Natural killer cell (primary cell): ENCODE results near the gene SLC10A6. TPM values are rescaled to one million over a fixed set of nuclear protein-coding genes. Genes with fewer than 3 reads are reported as not detected.

Experiments
- ATAC-seq, 3 donors: fragments of 150-1000 bp in 2 of 3; fragments of 200-7000 bp in 1 of 3; cut with Tn5 transposase; 1 replicate in 1 of 3; 2 replicates in 2 of 3; pipeline ENCODE4 v1.10.0; 2021; ENCODE audit warnings: mild to moderate bottlenecking in 2 of 3, moderate library complexity in 2 of 3
- DNase-seq, 2 donors: peaks; one replicate each; pipeline versions ENCODE4 v3.0.0 to v3.0.0-alpha.2; 2013 to 2021; ENCODE audit warnings: mixed read lengths in 1 of 2
- H3K27ac ChIP-seq: one replicate; pipeline ENCODE4 v1.5.1; 2013; ENCODE audit warnings: mild to moderate bottlenecking, low read length
- H3K27me3 ChIP-seq: one replicate; pipeline ENCODE4 v1.6.1; 2013; ENCODE audit warnings: low read length; ENCODE audit not compliant: control insufficient read depth, insufficient read depth
- H3K36me3 ChIP-seq: one replicate; pipeline ENCODE4 v1.6.1; 2013; ENCODE audit warnings: low read length; ENCODE audit not compliant: control insufficient read depth, insufficient read depth
- H3K4me1 ChIP-seq: one replicate; pipeline ENCODE4 v1.6.1; 2013; ENCODE audit warnings: low read length; ENCODE audit not compliant: control insufficient read depth, insufficient read depth
- H3K4me3 ChIP-seq: one replicate; pipeline ENCODE4 v1.5.1; 2013; ENCODE audit warnings: low read length
- H3K9me3 ChIP-seq: one replicate; pipeline ENCODE4 v1.6.1; 2013; ENCODE audit warnings: low read length; ENCODE audit not compliant: control insufficient read depth, insufficient read depth
- H3K27ac Mint-ChIP-seq, 2 donors: one replicate each; pipeline ENCODE4 v1.8.0; 2022; ENCODE audit warnings: mild to moderate bottlenecking in 2 of 2, mixed read lengths in 2 of 2, moderate library complexity in 1 of 2
- H3K27me3 Mint-ChIP-seq, 2 donors: one replicate each; pipeline ENCODE4 v1.8.0; 2022; ENCODE audit warnings: low read depth in 2 of 2, mixed read lengths in 2 of 2
- H3K36me3 Mint-ChIP-seq: one replicate; pipeline ENCODE4 v1.8.0; 2022; ENCODE audit warnings: mixed read lengths
- H3K4me1 Mint-ChIP-seq, 2 donors: one replicate each; pipeline ENCODE4 v1.8.0; 2022; ENCODE audit warnings: mixed read lengths in 2 of 2
- H3K4me3 Mint-ChIP-seq: one replicate; pipeline ENCODE4 v1.8.0; 2022; ENCODE audit warnings: mild to moderate bottlenecking, moderate library complexity, mixed read lengths
- H3K9me3 Mint-ChIP-seq, 2 donors: one replicate each; pipeline ENCODE4 v1.8.0; 2022; ENCODE audit warnings: mixed read lengths in 2 of 2
- WGBS: methylation state at CpG from one replicate; pipeline ENCODE4 v1.1.7; 2013; ENCODE audit warnings: missing lambda C conversion rate; ENCODE audit not compliant: insufficient coverage; 5-methylcytosine and 5-hydroxymethylcytosine counted together
- intact Hi-C: fragments of 100-400 bp; cut with micrococcal nuclease; formaldehyde crosslinking; loops from one replicate; pipeline ENCODE4 v1.14.2; 2022
- total RNA-seq, 4 donors: library from RNA; stranded (reverse); fragments of 120-200 nt in 1 of 4; gene quantifications; one replicate each; pipeline versions ENCODE4 v1.2.3 to v1.2.4, GENCODE V29; 2013 to 2022
- TF ChIP-seq, protein P1 (sequence below): fragments of 200-600 bp; IDR thresholded peaks from one replicate; pipeline ENCODE4 v1.8.0; 2022; ENCODE audit warnings: antibody characterized with exemption

SLC10A6 gene
- total RNA-seq, 3 donors from 2014 or later (not counting 1 experiment from before 2014, with no cell fraction given): not detected

DNA sequence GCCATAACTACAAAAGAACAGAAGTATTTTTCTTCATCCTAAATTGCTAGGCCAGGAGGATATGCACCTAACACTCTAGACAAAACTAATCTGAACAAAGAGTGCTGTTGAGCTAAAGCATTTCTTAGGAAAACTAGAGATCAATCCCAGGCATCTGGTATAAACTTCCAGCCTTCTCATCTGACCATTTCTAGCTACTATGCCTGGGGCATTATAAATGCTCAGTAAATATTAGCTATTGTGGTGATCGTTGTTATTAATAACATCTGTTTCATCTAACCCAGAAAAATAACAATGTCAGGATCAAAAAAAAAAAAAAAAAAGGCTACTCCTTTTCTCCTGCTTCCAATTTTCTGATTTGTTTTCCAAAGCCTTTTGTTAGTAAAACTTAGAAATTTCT is 7.7 kb upstream of the SLC10A6 start:
- 100% methylated on average over 1 of the region's 1 CpG for WGBS
- Mint-ChIP-seq H3K4me3 (no peak overlapping the region), H3K27me3 (no peaks in the 10 kb centered on the region), H3K36me3 (no peaks in the 10 kb centered on the region), H3K27ac (no peak overlapping the region), H3K4me1 (no peaks in the 10 kb centered on the region), H3K9me3 (no peaks in the 10 kb centered on the region)
- Histone ChIP-seq H3K27me3 (no peaks in the 10 kb centered on the region), H3K4me1 (no peaks in the 10 kb centered on the region), H3K27ac (no peak overlapping the region), H3K4me3 (no peak overlapping the region), H3K9me3 (no peaks in the 10 kb centered on the region), H3K36me3 (no peaks in the 10 kb centered on the region)
- DNase-seq (no peak), ATAC-seq (no peak)
- intact Hi-C loops: no loop called here
- TF ChIP-seq, protein P1, sequence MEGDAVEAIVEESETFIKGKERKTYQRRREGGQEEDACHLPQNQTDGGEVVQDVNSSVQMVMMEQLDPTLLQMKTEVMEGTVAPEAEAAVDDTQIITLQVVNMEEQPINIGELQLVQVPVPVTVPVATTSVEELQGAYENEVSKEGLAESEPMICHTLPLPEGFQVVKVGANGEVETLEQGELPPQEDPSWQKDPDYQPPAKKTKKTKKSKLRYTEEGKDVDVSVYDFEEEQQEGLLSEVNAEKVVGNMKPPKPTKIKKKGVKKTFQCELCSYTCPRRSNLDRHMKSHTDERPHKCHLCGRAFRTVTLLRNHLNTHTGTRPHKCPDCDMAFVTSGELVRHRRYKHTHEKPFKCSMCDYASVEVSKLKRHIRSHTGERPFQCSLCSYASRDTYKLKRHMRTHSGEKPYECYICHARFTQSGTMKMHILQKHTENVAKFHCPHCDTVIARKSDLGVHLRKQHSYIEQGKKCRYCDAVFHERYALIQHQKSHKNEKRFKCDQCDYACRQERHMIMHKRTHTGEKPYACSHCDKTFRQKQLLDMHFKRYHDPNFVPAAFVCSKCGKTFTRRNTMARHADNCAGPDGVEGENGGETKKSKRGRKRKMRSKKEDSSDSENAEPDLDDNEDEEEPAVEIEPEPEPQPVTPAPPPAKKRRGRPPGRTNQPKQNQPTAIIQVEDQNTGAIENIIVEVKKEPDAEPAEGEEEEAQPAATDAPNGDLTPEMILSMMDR: no peak

DNA sequence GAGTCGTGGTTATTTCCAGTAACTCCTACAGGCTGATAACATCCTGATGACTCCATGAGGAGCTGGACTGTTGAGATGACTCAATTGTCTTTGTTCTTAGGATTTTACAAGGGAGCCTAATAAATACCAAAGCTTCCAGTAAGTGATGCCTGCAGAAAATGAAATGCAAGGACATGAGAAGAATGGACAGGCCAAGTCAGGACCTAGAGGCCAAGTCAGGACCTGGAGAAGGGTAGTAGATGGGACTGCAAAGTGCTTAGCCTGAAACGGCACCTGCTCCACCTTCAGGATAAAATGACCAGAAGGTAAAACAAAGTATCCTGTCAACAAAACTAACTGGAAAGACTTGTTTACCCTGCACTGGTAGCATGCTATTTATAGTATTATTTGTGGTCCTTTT is 6.4 kb upstream of the SLC10A6 start:
- no peak overlapping the region for H3K27ac Mint-ChIP-seq
- no peaks in the 10 kb centered on the region for H3K4me1 ChIP-seq
- TF ChIP-seq, protein P1: no peak
- H3K4me1 Mint-ChIP-seq: no peaks in the 10 kb centered on the region
- H3K36me3 ChIP-seq: no peaks in the 10 kb centered on the region
- no peaks in the 10 kb centered on the region for H3K36me3 Mint-ChIP-seq
- DNase-seq (no peak), ATAC-seq (no peak)
- no peaks in the 10 kb centered on the region for H3K9me3 ChIP-seq
- H3K27me3 ChIP-seq: no peaks in the 10 kb centered on the region
- intact Hi-C loops: no loop called here
- H3K9me3 Mint-ChIP-seq: no peaks in the 10 kb centered on the region
- H3K27ac ChIP-seq: no peak overlapping the region
- no peak overlapping the region for H3K4me3 ChIP-seq
- H3K27me3 Mint-ChIP-seq: no peaks in the 10 kb centered on the region
- no peak overlapping the region for H3K4me3 Mint-ChIP-seq
- WGBS: 95% methylated on average over 2 of the region's 2 CpGs

DNA sequence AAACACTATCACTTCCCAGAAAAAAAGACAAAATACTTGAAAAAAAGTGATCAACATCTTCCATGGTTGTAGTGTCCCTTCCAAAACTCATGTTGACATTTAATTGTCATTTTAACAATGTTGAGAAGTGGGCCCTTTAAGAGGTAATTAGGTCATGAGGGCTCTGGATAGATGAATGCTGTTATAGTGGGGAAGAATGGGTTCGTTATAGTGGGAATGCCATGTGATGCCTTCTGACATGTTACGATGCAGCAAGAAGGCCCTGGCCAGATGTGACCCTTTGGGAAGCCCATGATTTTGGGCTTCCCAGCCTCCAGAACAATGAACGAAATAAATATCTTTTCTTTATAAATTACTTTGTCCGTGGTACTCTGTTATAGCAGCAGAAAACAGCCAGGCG is 4.0 kb upstream of the SLC10A6 start:
- no peaks in the 10 kb centered on the region for H3K36me3 ChIP-seq
- no peaks in the 10 kb centered on the region for H3K36me3 Mint-ChIP-seq
- H3K9me3 ChIP-seq: no peaks in the 10 kb centered on the region
- no peaks in the 10 kb centered on the region for H3K4me1 ChIP-seq
- H3K4me3 Mint-ChIP-seq: no peak overlapping the region
- H3K27me3 ChIP-seq: no peaks in the 10 kb centered on the region
- no peaks in the 10 kb centered on the region for H3K9me3 Mint-ChIP-seq
- DNase-seq (no peak), ATAC-seq (no peak)
- no peaks in the 10 kb centered on the region for H3K4me1 Mint-ChIP-seq
- H3K27ac Mint-ChIP-seq: no peak overlapping the region
- H3K27me3 Mint-ChIP-seq: no peaks in the 10 kb centered on the region
- no peak overlapping the region for H3K4me3 ChIP-seq
- WGBS: 96% methylated on average over 5 of the region's 5 CpGs
- TF ChIP-seq, protein P1: no peak
- intact Hi-C loops: no loop called here
- H3K27ac ChIP-seq: no peak overlapping the region

DNA sequence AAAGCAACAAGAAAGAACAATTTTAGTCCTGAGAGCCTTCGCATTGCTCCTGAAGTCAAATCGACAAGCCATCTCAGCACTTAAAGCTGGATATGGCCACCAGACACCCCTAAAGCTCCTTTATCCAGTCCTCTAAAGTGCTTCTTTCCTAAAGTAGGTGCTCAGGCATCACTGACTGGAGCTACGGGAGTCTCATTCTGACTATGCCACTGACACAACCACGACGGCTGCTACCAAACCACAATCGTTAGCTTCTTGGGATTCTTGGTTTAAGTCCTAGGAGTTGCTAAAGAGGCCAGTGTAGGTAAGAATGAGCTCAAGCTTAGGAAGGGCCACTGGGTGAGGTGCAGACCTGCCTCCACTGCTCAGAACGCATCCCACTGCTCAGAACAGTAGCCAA is 1.0 kb downstream of the SLC10A6 start:
- 76% methylated on average over 7 of the region's 7 CpGs for WGBS
- TF ChIP-seq, protein P1: no peak
- H3K4me1 ChIP-seq: no peaks in the 10 kb centered on the region
- ATAC-seq (no peak), DNase-seq (no peak)
- Mint-ChIP-seq H3K4me1 (no peaks in the 10 kb centered on the region), H3K27ac (no peak overlapping the region), H3K27me3 (peaks cover 0 to 3% of the 10 kb centered on the region in 2 donors), H3K4me3 (no peak overlapping the region), H3K36me3 (no peaks in the 10 kb centered on the region), H3K9me3 (no peaks in the 10 kb centered on the region)
- H3K4me3 ChIP-seq: no peak overlapping the region
- no peaks in the 10 kb centered on the region for H3K36me3 ChIP-seq
- intact Hi-C loops: no loop called here
- H3K9me3 ChIP-seq: no peaks in the 10 kb centered on the region
- no peaks in the 10 kb centered on the region for H3K27me3 ChIP-seq
- H3K27ac ChIP-seq: no peak overlapping the region
